Chondrocyte (in vitro differentiated cells): ENCODE results near the gene CHIT1. TPM values are rescaled to one million over a fixed set of nuclear protein-coding genes. Genes with fewer than 3 reads are reported as not detected.

Experiments
- DNase-seq: peaks from one replicate; pipeline ENCODE4 v3.0.0; 2021; ENCODE audit warnings: mixed read lengths, low spot score
- H3K27ac Mint-ChIP-seq: one replicate; pipeline ENCODE4 v1.8.0; 2021; ENCODE audit warnings: mild to moderate bottlenecking, moderate library complexity, mixed read lengths; ENCODE audit not compliant: unreplicated experiment
- H3K27me3 Mint-ChIP-seq: 2 replicates; pipeline ENCODE4 v1.8.0; 2021; ENCODE audit warnings: low read depth, mixed read lengths
- H3K36me3 Mint-ChIP-seq: 2 replicates; pipeline ENCODE4 v1.8.0; 2021; ENCODE audit warnings: low read depth, mixed read lengths
- H3K4me1 Mint-ChIP-seq: 2 replicates; pipeline ENCODE4 v1.8.0; 2021; ENCODE audit warnings: low read depth, mild to moderate bottlenecking, mixed read lengths
- H3K4me3 Mint-ChIP-seq: one replicate; pipeline ENCODE4 v1.8.0; 2021; ENCODE audit warnings: mild to moderate bottlenecking, moderate library complexity, mixed read lengths; ENCODE audit not compliant: unreplicated experiment
- H3K9me3 Mint-ChIP-seq: 2 replicates; pipeline ENCODE4 v1.8.0; 2021; ENCODE audit warnings: low read depth, mixed read lengths
- total RNA-seq: library from RNA; stranded (reverse); gene quantifications from 3 replicates; pipeline ENCODE4 v1.2.1, GENCODE V29; 2021
- TF ChIP-seq, protein P1 (sequence below): fragments of 200-600 bp; sonication (generic); IDR thresholded peaks from 2 replicates; pipeline ENCODE4 v1.5.0; 2021; ENCODE audit warnings: antibody characterized with exemption, mild to moderate bottlenecking, moderate library complexity

Gene CHIT1
- total RNA-seq, 1 donor from 2014 or later = not detected

- Mint-ChIP-seq H3K27ac (no peak within 1 kb of the TSS), H3K9me3 (no peaks in the 10 kb centered on the region), H3K36me3 (no peaks in the 10 kb centered on the region), H3K4me3 (no peak within 1 kb of the TSS), H3K4me1 (peaks cover 19% of the 10 kb centered on the region), H3K27me3 (peaks cover 2% of the 10 kb centered on the region)
- no peak for DNase-seq
- TF ChIP-seq, protein P1, sequence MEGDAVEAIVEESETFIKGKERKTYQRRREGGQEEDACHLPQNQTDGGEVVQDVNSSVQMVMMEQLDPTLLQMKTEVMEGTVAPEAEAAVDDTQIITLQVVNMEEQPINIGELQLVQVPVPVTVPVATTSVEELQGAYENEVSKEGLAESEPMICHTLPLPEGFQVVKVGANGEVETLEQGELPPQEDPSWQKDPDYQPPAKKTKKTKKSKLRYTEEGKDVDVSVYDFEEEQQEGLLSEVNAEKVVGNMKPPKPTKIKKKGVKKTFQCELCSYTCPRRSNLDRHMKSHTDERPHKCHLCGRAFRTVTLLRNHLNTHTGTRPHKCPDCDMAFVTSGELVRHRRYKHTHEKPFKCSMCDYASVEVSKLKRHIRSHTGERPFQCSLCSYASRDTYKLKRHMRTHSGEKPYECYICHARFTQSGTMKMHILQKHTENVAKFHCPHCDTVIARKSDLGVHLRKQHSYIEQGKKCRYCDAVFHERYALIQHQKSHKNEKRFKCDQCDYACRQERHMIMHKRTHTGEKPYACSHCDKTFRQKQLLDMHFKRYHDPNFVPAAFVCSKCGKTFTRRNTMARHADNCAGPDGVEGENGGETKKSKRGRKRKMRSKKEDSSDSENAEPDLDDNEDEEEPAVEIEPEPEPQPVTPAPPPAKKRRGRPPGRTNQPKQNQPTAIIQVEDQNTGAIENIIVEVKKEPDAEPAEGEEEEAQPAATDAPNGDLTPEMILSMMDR = no peak
Measured at GRCh38 chr1:203175237-203175826, 54.1 kb downstream of the CHIT1 start, which contains the start of gene MYBPH. Gene MYBPH, minus strand, starts transcription at chr1:203175826. Its CDS starts 71 bp downstream, at chr1:203175755.

- no peak for DNase-seq
- H3K27ac Mint-ChIP-seq = no peak overlapping the region
Measured at GRCh38 chr1:203174324-203174985, 55.0 kb downstream of the CHIT1 start.

DNA sequence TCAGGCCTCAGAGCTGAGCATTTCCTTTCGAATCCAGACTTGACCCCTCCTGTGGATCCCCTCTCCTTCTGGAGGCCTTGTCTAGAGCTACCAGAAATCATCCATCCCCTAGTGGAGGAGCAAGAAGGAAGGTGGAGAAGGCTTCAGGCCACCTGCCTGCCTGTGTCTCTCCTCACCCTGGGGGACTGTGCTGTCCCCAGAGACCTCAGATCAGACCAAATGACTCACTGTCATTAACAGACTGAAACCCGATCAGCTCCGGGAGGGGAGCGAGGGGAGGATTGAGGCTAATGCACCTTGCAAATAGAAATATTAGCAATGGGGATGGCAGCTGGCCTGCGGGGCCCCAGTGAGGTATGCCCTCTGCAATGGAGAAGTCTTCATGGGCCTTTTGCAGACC is 55.9 kb downstream of the CHIT1 start:
- Mint-ChIP-seq H3K4me3 (no peak overlapping the region), H3K36me3 (no peaks in the 10 kb centered on the region), H3K9me3 (no peaks in the 10 kb centered on the region), H3K4me1 (peaks cover 19% of the 10 kb centered on the region), H3K27me3 (peaks cover 6% of the 10 kb centered on the region), H3K27ac (no peak overlapping the region)
- no peak for DNase-seq
- TF ChIP-seq, protein P1 = no peak

More at GRCh38 chr1:203174324-203174985, 55.0 kb downstream of the CHIT1 start:
- TF ChIP-seq, protein P1 = no peak
- no peak overlapping the region for H3K4me3 Mint-ChIP-seq
- peaks cover 19% of the 10 kb centered on the region for H3K4me1 Mint-ChIP-seq
- H3K27me3 Mint-ChIP-seq = peaks cover 4% of the 10 kb centered on the region
- H3K9me3 Mint-ChIP-seq = no peaks in the 10 kb centered on the region
- H3K36me3 Mint-ChIP-seq = no peaks in the 10 kb centered on the region

DNA sequence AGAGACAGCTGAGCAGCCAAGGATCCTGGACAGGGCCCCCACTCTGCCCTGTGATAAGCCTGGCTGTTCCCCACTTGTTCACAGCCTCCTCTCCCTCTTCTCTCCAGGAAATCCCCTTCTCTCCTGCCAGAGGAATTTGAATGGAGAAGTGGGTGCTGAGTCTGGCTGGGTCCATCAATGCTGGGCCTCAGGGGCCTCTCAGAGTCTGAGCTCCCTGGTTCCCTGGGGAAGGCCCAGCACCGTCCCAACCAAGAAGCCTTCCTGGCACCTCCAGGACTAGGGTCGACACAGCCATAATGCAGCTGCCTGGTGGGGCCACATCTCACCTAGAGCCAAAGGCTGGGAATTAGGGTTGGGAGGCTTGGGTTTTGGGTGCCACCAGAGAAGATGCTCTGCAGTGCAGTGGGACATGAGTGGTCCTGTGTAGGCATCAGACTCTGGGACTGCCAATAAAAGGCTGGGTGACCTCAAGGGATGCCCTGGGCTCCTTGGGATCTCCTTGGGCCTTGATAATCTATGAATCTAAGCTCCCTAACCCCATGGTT is 56.4 kb downstream of the CHIT1 start:
- Mint-ChIP-seq H3K36me3 (no peaks in the 10 kb centered on the region), H3K4me1 (peaks cover 17% of the 10 kb centered on the region), H3K9me3 (no peaks in the 10 kb centered on the region), H3K27me3 (peaks cover 6% of the 10 kb centered on the region), H3K4me3 (no peak overlapping the region), H3K27ac (no peak overlapping the region)
- DNase-seq = no peak
- TF ChIP-seq, protein P1 = no peak

- H3K27ac Mint-ChIP-seq = no peak overlapping the region
- no peak for DNase-seq
- peaks cover 6% of the 10 kb centered on the region for H3K27me3 Mint-ChIP-seq
- TF ChIP-seq, protein P1 = peak; percentile 83
- H3K4me3 Mint-ChIP-seq = no peak overlapping the region
- no peaks in the 10 kb centered on the region for H3K36me3 Mint-ChIP-seq
- H3K9me3 Mint-ChIP-seq = no peaks in the 10 kb centered on the region
- H3K4me1 Mint-ChIP-seq = peaks cover 10% of the 10 kb centered on the region
Measured at GRCh38 chr1:203172184-203173010, 57.1 kb downstream of the CHIT1 start.
